ENCODE measurements around the gene MACROD1. TPM values are rescaled to one million over a fixed set of nuclear protein-coding genes. Genes with fewer than 3 reads are reported as not detected.

The MACROD1 gene
- total RNA-seq, 4 donors from 2014 or later = 28.8 to 70.7 (median 33.7) TPM

GRCh38 chr11:63993100-63993499 lies 172.8 kb downstream of the MACROD1 start:
- 92% methylated on average over 5 of the region's 5 CpGs for WGBS
- DNase-seq (ENCODE audit: extremely low spot score) = no peak
- H3K27ac ChIP-seq (replicated peaks in 1 of 4) = no peak overlapping the region
- H3K4me3 ChIP-seq = no peak overlapping the region
- no peaks in the 10 kb centered on the region for H3K27me3 ChIP-seq
- intact Hi-C loops (cut with DNase I) = no loop called here
- H3K4me1 ChIP-seq = peaks cover 3 to 10% (median 5%) of the 10 kb centered on the region in 4 donors
- no peaks in the 10 kb centered on the region for H3K9me3 ChIP-seq
- peaks cover 42 to 100% (median 78%) of the 10 kb centered on the region in 4 donors for H3K36me3 ChIP-seq
- TF ChIP-seq POLR2AphosphoS5 (IDR thresholded peaks at IDR 0.05) (no peak), CTCF (IDR thresholded peaks at IDR 0.05) (no peak)

GRCh38 chr11:63991558-63991957 lies 174.4 kb downstream of the MACROD1 start:
- Histone ChIP-seq H3K9me3 (no peaks in the 10 kb centered on the region), H3K27me3 (no peaks in the 10 kb centered on the region), H3K36me3 (peaks cover 27 to 86% (median 62%) of the 10 kb centered on the region in 4 donors), H3K27ac (replicated peaks in 1 of 4) (no peak overlapping the region), H3K4me1 (peaks cover 15 to 25% (median 19%) of the 10 kb centered on the region in 4 donors), H3K4me3 (no peak overlapping the region)
- intact Hi-C loops (cut with DNase I) = no loop called here
- DNase-seq (ENCODE audit: extremely low spot score) = no peak
- WGBS = 91% methylated on average over 10 of the region's 10 CpGs
- TF ChIP-seq CTCF (IDR thresholded peaks at IDR 0.05) = no peak
- no peak for TF ChIP-seq POLR2A (IDR thresholded peaks at IDR 0.05; ENCODE audit: low read depth)
- no peak for TF ChIP-seq POLR2AphosphoS5 (IDR thresholded peaks at IDR 0.05)
- no peak for TF ChIP-seq EP300 (IDR thresholded peaks at IDR 0.05)

GRCh38 chr11:63986932-63987513 lies 178.9 kb downstream of the MACROD1 start:
- H3K27me3 ChIP-seq = no peaks in the 10 kb centered on the region
- H3K9me3 ChIP-seq = no peaks in the 10 kb centered on the region
- H3K36me3 ChIP-seq = peaks cover 4 to 40% (median 27%) of the 10 kb centered on the region in 4 donors
- no peak for DNase-seq (ENCODE audit: extremely low spot score)
- H3K4me3 ChIP-seq = peak overlapping the region; percentile 85 to 99 (median 92)
- TF ChIP-seq POLR2AphosphoS5 (IDR thresholded peaks at IDR 0.05) = no peak
- no peak for TF ChIP-seq POLR2A (IDR thresholded peaks at IDR 0.05; ENCODE audit: low read depth)
- no peak for TF ChIP-seq CTCF (IDR thresholded peaks at IDR 0.05)
- TF ChIP-seq EP300 (IDR thresholded peaks at IDR 0.05) = no peak
- peak overlapping the region; percentile 82 to 92 (median 84) for H3K27ac ChIP-seq (replicated peaks in 1 of 4)
- 54% methylated on average over 15 of the region's 25 CpGs for WGBS
- intact Hi-C loops (cut with DNase I) = no loop called here
- peaks cover 14 to 28% (median 26%) of the 10 kb centered on the region in 4 donors for H3K4me1 ChIP-seq

- TF ChIP-seq POLR2AphosphoS5 (IDR thresholded peaks at IDR 0.05) = peak; percentile 81 to 91
- TF ChIP-seq EP300 (IDR thresholded peaks at IDR 0.05) = no peak
- H3K27me3 ChIP-seq = no peaks in the 10 kb centered on the region
- WGBS = 3% methylated on average over 5 of the region's 63 CpGs
- H3K4me1 ChIP-seq = peaks cover 14 to 28% (median 26%) of the 10 kb centered on the region in 4 donors
- H3K36me3 ChIP-seq = peaks cover 4 to 33% (median 21%) of the 10 kb centered on the region in 4 donors
- H3K9me3 ChIP-seq = no peaks in the 10 kb centered on the region
- H3K27ac ChIP-seq (replicated peaks in 1 of 4) = peak within 1 kb of the TSS; percentile 82 to 92 (median 84)
- peak; percentile 97 for DNase-seq (ENCODE audit: extremely low spot score)
- intact Hi-C loops (cut with DNase I) = no loop called here
- H3K4me3 ChIP-seq = peak within 1 kb of the TSS; percentile 85 to 99 (median 92)
Measured at GRCh38 chr11:63986156-63986931, 179.6 kb downstream of the MACROD1 start, which contains the start of gene OTUB1. OTUB1 (plus strand) TSS chr11:63986438; CDS start chr11:63986457, 19 bp downstream.

- Histone ChIP-seq H3K27me3 (no peaks in the 10 kb centered on the region), H3K27ac (replicated peaks in 1 of 4) (peak overlapping the region; percentile 82 to 92 (median 84)), H3K9me3 (no peaks in the 10 kb centered on the region), H3K4me3 (peak overlapping the region; percentile 85 to 99 (median 92)), H3K36me3 (peaks cover 3 to 28% (median 16%) of the 10 kb centered on the region in 4 donors), H3K4me1 (peaks cover 14 to 28% (median 26%) of the 10 kb centered on the region in 4 donors)
- no peak for TF ChIP-seq POLR2A (IDR thresholded peaks at IDR 0.05; ENCODE audit: low read depth)
- no peak for TF ChIP-seq EP300 (IDR thresholded peaks at IDR 0.05)
- no peak for TF ChIP-seq CTCF (IDR thresholded peaks at IDR 0.05)
- TF ChIP-seq POLR2AphosphoS5 (IDR thresholded peaks at IDR 0.05) = no peak
- WGBS = under 1% methylated on average over 18 of the region's 18 CpGs
- DNase-seq (ENCODE audit: extremely low spot score) = no peak
- intact Hi-C loops (cut with DNase I) = no loop called here
Measured at GRCh38 chr11:63985812-63986155, 180.1 kb downstream of the MACROD1 start.

Measured in esophagus muscularis mucosa (tissue), 4 donors.